GM23338 (cell line): ENCODE results near the gene UBE2D4. TPM values are rescaled to one million over a fixed set of nuclear protein-coding genes. Genes with fewer than 3 reads are reported as not detected.
"Not testable (repeated sequence)": the region's sequence is repeated elsewhere in the genome, so short reads cannot be mapped to it uniquely, and the experiment has no call there.

ENCODE experiments used
- ATAC-seq: fragments of 200-7000 bp; cut with Tn5 transposase; 3 replicates; pipeline ENCODE4 v1.9.1; 2020
- DNase-seq: peaks from one replicate; pipeline ENCODE4 v3.0.0-alpha.2; 2015; ENCODE audit warnings: low spot score
- H2AFZ ChIP-seq: fragments of 200-600 bp; sonication (generic); 2 replicates; pipeline ENCODE4 v1.8.0; 2016; ENCODE audit warnings: antibody characterized with exemption, mild to moderate bottlenecking, moderate library complexity
- H3F3A ChIP-seq: fragments of 200-600 bp; sonication (generic); replicated peaks from 2 replicates; pipeline ENCODE4 v1.8.0; 2017; ENCODE audit warnings: antibody characterized with exemption, mixed run types, low read depth
- H3K27ac ChIP-seq: fragments of 200-600 bp; sonication (generic); 2 replicates; pipeline ENCODE4 v1.6.1; 2016; ENCODE audit warnings: low read depth
- H3K27me3 ChIP-seq: fragments of 200-600 bp; sonication (generic); 2 replicates; pipeline ENCODE4 v1.8.0; 2016; ENCODE audit warnings: mild to moderate bottlenecking, mixed run types, moderate library complexity; ENCODE audit not compliant: insufficient read depth
- H3K36me3 ChIP-seq: fragments of 200-600 bp; sonication (generic); 2 replicates; pipeline ENCODE4 v1.8.0; 2016; ENCODE audit warnings: mild to moderate bottlenecking; ENCODE audit not compliant: insufficient read depth
- H3K4me1 ChIP-seq: fragments of 200-600 bp; sonication (generic); 2 replicates; pipeline ENCODE4 v1.8.0; 2016; ENCODE audit warnings: mild to moderate bottlenecking, moderate library complexity; ENCODE audit not compliant: insufficient read depth
- H3K4me2 ChIP-seq: fragments of 200-600 bp; sonication (generic); 2 replicates; pipeline ENCODE4 v1.7.1; 2017; ENCODE audit warnings: mixed run types
- H3K4me3 ChIP-seq: fragments of 200-600 bp; sonication (generic); 2 replicates; pipeline ENCODE4 v1.6.1; 2016; ENCODE audit warnings: mixed run types
- H3K79me2 ChIP-seq: fragments of 200-600 bp; sonication (generic); replicated peaks from 2 replicates; pipeline ENCODE4 v1.8.0; 2017; ENCODE audit warnings: mild to moderate bottlenecking; ENCODE audit not compliant: insufficient read depth
- H3K9me2 ChIP-seq: fragments of 200-600 bp; sonication (generic); 2 replicates; pipeline ENCODE4 v1.8.0; 2017; ENCODE audit not compliant: insufficient read depth
- H4K20me1 ChIP-seq: fragments of 200-600 bp; sonication (generic); replicated peaks from 2 replicates; pipeline ENCODE4 v1.8.0; 2017; ENCODE audit warnings: mild to moderate bottlenecking; ENCODE audit not compliant: insufficient read depth
- H3K27ac Mint-ChIP-seq: 2 replicates; pipeline ENCODE4 v1.8.0; 2020; ENCODE audit warnings: inconsistent platforms, mild to moderate bottlenecking, moderate library complexity, mixed read lengths
- H3K27me3 Mint-ChIP-seq: 3 replicates; pipeline ENCODE4 v1.8.0; 2022; ENCODE audit warnings: low read depth, mild to moderate bottlenecking, moderate library complexity, mixed read lengths, inconsistent platforms; ENCODE audit not compliant: insufficient read depth, poor library complexity
- H3K36me3 Mint-ChIP-seq: 3 replicates; pipeline ENCODE4 v1.8.0; 2021; ENCODE audit warnings: low read depth, mild to moderate bottlenecking, inconsistent platforms, moderate library complexity, mixed read lengths
- H3K4me1 Mint-ChIP-seq: 3 replicates; pipeline ENCODE4 v1.8.0; 2020; ENCODE audit warnings: mild to moderate bottlenecking, inconsistent platforms, mixed read lengths
- H3K4me3 Mint-ChIP-seq: 3 replicates; pipeline ENCODE4 v1.8.0; 2021; ENCODE audit warnings: moderate library complexity, mild to moderate bottlenecking, inconsistent platforms, mixed read lengths
- H3K9me3 Mint-ChIP-seq: 3 replicates; pipeline ENCODE4 v1.8.0; 2020; ENCODE audit warnings: moderate library complexity, mild to moderate bottlenecking, inconsistent platforms, mixed read lengths
- CREB1 ChIP-seq: fragments of 250-450 bp; sonication (Bioruptor Pico); IDR thresholded peaks from 2 replicates; pipeline ENCODE4 v1.5.0; 2020; ENCODE audit warnings: low read depth, mild to moderate bottlenecking, moderate library complexity
- EZH2phosphoT487 ChIP-seq: fragments of 200-600 bp; sonication (generic); IDR thresholded peaks from one replicate; pipeline ENCODE4 v1.8.1; 2018; ENCODE audit warnings: antibody characterized with exemption; ENCODE audit not compliant: unreplicated experiment
- polyA plus RNA-seq: library from polyadenylated mRNA; unstranded; fragments of >200 nt; fragmentation: Nextera tagmentation; extraction: Ambion mirVana; gene quantifications from 2 replicates; pipeline ENCODE4 v1.2.1, GENCODE V29; 2016
- total RNA-seq: library from RNA; depleted of rRNA; stranded (reverse); fragments of >200 nt; shearing (Covaris generic); gene quantifications from 2 replicates; pipeline ENCODE4 v1.2.3, GENCODE V29; 2014
- TF ChIP-seq, protein P1 (sequence below): IDR thresholded peaks from 2 replicates; pipeline ENCODE4 v1.6.1; 2016; ENCODE audit warnings: antibody characterized with exemption
- TF ChIP-seq, protein P2 (sequence below): IDR thresholded peaks from one replicate; pipeline ENCODE4 v1.6.1; 2018; ENCODE audit warnings: antibody characterized with exemption; ENCODE audit not compliant: unreplicated experiment
- TF ChIP-seq, protein P3 (sequence below): fragments of 250-450 bp; sonication (Bioruptor Pico); IDR thresholded peaks from 2 replicates; pipeline ENCODE4 v1.5.0; 2020; ENCODE audit warnings: mild to moderate bottlenecking, moderate library complexity

The UBE2D4 gene
- total and polyA plus RNA-seq, 2 experiments from 2014 or later: 5.8 to 8.4 TPM

DNA sequence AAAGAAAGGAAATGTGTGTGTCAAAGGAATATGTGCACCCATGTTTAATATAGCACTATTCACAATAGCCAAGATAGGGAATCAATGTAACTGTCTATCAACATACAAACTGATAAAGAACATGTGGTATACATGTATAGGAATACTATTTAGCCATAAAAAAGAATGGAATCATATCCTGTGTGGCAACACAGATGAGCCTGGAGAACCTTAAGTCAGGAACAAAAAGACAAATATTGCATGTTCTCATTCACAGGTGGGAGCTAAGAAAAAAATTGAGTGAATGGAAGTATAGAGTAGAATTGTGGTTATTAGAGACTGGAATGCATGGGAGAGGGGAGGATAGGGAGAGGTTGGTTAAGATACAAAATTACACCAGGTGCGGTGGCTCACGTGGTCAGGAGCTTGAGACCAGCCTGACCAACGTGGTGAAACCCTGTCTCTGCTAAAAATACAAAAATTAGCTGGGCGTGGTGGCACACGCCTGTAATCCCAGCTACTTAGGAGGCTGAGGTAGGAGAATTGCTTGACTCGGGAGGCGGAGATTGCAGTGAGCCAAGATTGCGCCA is 30.3 kb upstream of the UBE2D4 start:
- ATAC-seq: no peak
- no peak for DNase-seq
- no peaks in the 10 kb centered on the region for H3K36me3 ChIP-seq
- H2AFZ ChIP-seq: no peak overlapping the region
- H3K27me3 ChIP-seq: no peaks in the 10 kb centered on the region
- no peak for TF ChIP-seq EZH2phosphoT487
- TF ChIP-seq CREB1: no peak
- TF ChIP-seq, protein P1, sequence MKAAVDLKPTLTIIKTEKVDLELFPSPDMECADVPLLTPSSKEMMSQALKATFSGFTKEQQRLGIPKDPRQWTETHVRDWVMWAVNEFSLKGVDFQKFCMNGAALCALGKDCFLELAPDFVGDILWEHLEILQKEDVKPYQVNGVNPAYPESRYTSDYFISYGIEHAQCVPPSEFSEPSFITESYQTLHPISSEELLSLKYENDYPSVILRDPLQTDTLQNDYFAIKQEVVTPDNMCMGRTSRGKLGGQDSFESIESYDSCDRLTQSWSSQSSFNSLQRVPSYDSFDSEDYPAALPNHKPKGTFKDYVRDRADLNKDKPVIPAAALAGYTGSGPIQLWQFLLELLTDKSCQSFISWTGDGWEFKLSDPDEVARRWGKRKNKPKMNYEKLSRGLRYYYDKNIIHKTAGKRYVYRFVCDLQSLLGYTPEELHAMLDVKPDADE: no peak
- TF ChIP-seq, protein P2, sequence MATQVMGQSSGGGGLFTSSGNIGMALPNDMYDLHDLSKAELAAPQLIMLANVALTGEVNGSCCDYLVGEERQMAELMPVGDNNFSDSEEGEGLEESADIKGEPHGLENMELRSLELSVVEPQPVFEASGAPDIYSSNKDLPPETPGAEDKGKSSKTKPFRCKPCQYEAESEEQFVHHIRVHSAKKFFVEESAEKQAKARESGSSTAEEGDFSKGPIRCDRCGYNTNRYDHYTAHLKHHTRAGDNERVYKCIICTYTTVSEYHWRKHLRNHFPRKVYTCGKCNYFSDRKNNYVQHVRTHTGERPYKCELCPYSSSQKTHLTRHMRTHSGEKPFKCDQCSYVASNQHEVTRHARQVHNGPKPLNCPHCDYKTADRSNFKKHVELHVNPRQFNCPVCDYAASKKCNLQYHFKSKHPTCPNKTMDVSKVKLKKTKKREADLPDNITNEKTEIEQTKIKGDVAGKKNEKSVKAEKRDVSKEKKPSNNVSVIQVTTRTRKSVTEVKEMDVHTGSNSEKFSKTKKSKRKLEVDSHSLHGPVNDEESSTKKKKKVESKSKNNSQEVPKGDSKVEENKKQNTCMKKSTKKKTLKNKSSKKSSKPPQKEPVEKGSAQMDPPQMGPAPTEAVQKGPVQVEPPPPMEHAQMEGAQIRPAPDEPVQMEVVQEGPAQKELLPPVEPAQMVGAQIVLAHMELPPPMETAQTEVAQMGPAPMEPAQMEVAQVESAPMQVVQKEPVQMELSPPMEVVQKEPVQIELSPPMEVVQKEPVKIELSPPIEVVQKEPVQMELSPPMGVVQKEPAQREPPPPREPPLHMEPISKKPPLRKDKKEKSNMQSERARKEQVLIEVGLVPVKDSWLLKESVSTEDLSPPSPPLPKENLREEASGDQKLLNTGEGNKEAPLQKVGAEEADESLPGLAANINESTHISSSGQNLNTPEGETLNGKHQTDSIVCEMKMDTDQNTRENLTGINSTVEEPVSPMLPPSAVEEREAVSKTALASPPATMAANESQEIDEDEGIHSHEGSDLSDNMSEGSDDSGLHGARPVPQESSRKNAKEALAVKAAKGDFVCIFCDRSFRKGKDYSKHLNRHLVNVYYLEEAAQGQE: no peak
- no peaks in the 10 kb centered on the region for H3K4me1 Mint-ChIP-seq
- H3K27ac Mint-ChIP-seq: no peak overlapping the region
- H3K27me3 Mint-ChIP-seq: no peaks in the 10 kb centered on the region
- H3K4me3 Mint-ChIP-seq: no peak overlapping the region
- no peak overlapping the region for H3K4me2 ChIP-seq
- H3K36me3 Mint-ChIP-seq: peaks cover 4% of the 10 kb centered on the region; the same call in 1 of the 3 replicates
- H3K4me3 ChIP-seq: no peak overlapping the region
- H3K79me2 ChIP-seq: peaks cover 69% of the 10 kb centered on the region
- peaks cover 2% of the 10 kb centered on the region; the same call in 1 of the 3 replicates for H3K9me3 Mint-ChIP-seq
- H3F3A ChIP-seq: no peaks in the 10 kb centered on the region
- no peaks in the 10 kb centered on the region for H3K9me2 ChIP-seq
- H4K20me1 ChIP-seq: no peaks in the 10 kb centered on the region; the same call in 1 of the 2 replicates
- H3K4me1 ChIP-seq: no peaks in the 10 kb centered on the region
- no peak overlapping the region for H3K27ac ChIP-seq

DNA sequence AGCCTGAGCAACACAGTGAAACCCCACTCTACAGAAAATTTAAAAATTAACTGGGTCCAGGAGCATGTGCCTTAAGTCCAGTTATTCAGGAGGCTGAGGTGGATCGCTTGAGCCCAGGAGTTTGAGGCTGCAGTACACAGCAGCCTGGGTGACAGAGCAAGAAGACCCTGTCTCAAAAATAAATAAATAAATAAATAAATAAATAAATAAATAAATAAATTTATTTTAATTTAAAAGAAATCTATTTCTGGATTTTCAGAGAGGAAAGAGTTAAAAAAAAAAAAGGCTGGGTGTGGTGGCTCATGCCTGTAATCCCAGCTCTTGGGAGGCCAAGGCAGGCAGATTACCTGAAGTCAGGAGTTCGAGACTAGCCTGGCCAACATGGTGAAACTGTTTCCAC is 27.7 kb upstream of the UBE2D4 start:
- H3K27me3 Mint-ChIP-seq, H3K36me3 Mint-ChIP-seq, H3F3A ChIP-seq, H2AFZ ChIP-seq, H3K4me3 ChIP-seq, H3K27me3 ChIP-seq, DNase-seq, H3K27ac Mint-ChIP-seq, H3K36me3 ChIP-seq, H3K9me3 Mint-ChIP-seq, H4K20me1 ChIP-seq, H3K9me2 ChIP-seq, H3K4me3 Mint-ChIP-seq, H3K4me1 ChIP-seq, H3K4me2 ChIP-seq, H3K27ac ChIP-seq, ATAC-seq: not testable (repeated sequence)
- peaks cover 59% of the 10 kb centered on the region for H3K79me2 ChIP-seq
- peaks cover 15% of the 10 kb centered on the region for H3K4me1 Mint-ChIP-seq

DNA sequence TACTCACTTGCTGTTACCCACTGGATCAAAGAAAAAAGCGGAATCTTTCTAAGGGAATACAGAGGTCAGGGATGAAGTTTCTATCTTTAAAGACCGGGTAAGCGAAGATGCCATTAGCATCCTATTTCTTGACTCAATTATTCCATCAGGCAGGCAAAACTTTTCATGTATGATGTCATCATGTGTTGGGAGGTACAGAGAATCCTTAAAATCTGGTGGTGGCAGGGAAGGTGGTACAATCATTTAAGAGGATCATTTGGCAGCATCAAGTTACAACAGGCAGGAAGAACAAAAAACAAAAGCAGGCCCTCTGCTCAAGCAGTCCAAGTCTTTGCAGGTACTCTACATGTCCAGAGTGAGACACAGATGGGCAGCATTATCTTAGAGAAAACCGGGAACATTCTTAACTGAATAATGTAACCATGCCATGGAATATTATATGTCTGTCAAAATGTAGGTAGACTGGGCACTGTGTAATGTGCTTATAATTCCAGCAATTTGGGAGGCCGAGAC is 23.6 kb upstream of the UBE2D4 start:
- Mint-ChIP-seq H3K4me3 (no peak overlapping the region), H3K9me3 (no peaks in the 10 kb centered on the region), H3K27me3 (peaks cover 6% of the 10 kb centered on the region), H3K36me3 (no peaks in the 10 kb centered on the region; the same call in 2 of the 3 replicates), H3K27ac (no peak overlapping the region), H3K4me1 (peaks cover 40% of the 10 kb centered on the region)
- no peak overlapping the region for H3K4me3 ChIP-seq
- H3K27me3 ChIP-seq: no peaks in the 10 kb centered on the region
- H3K36me3 ChIP-seq: no peaks in the 10 kb centered on the region
- H3K4me1 ChIP-seq: peaks cover 17% of the 10 kb centered on the region
- H4K20me1 ChIP-seq: peaks cover 3% of the 10 kb centered on the region; the same call in 1 of the 2 replicates
- no peak overlapping the region for H2AFZ ChIP-seq
- ATAC-seq (no peak), DNase-seq (no peak)
- no peak overlapping the region for H3K27ac ChIP-seq
- no peaks in the 10 kb centered on the region for H3K9me2 ChIP-seq
- H3K4me2 ChIP-seq: no peak overlapping the region
- H3F3A ChIP-seq: no peaks in the 10 kb centered on the region
- H3K79me2 ChIP-seq: peaks cover 45% of the 10 kb centered on the region
- TF ChIP-seq, protein P3, sequence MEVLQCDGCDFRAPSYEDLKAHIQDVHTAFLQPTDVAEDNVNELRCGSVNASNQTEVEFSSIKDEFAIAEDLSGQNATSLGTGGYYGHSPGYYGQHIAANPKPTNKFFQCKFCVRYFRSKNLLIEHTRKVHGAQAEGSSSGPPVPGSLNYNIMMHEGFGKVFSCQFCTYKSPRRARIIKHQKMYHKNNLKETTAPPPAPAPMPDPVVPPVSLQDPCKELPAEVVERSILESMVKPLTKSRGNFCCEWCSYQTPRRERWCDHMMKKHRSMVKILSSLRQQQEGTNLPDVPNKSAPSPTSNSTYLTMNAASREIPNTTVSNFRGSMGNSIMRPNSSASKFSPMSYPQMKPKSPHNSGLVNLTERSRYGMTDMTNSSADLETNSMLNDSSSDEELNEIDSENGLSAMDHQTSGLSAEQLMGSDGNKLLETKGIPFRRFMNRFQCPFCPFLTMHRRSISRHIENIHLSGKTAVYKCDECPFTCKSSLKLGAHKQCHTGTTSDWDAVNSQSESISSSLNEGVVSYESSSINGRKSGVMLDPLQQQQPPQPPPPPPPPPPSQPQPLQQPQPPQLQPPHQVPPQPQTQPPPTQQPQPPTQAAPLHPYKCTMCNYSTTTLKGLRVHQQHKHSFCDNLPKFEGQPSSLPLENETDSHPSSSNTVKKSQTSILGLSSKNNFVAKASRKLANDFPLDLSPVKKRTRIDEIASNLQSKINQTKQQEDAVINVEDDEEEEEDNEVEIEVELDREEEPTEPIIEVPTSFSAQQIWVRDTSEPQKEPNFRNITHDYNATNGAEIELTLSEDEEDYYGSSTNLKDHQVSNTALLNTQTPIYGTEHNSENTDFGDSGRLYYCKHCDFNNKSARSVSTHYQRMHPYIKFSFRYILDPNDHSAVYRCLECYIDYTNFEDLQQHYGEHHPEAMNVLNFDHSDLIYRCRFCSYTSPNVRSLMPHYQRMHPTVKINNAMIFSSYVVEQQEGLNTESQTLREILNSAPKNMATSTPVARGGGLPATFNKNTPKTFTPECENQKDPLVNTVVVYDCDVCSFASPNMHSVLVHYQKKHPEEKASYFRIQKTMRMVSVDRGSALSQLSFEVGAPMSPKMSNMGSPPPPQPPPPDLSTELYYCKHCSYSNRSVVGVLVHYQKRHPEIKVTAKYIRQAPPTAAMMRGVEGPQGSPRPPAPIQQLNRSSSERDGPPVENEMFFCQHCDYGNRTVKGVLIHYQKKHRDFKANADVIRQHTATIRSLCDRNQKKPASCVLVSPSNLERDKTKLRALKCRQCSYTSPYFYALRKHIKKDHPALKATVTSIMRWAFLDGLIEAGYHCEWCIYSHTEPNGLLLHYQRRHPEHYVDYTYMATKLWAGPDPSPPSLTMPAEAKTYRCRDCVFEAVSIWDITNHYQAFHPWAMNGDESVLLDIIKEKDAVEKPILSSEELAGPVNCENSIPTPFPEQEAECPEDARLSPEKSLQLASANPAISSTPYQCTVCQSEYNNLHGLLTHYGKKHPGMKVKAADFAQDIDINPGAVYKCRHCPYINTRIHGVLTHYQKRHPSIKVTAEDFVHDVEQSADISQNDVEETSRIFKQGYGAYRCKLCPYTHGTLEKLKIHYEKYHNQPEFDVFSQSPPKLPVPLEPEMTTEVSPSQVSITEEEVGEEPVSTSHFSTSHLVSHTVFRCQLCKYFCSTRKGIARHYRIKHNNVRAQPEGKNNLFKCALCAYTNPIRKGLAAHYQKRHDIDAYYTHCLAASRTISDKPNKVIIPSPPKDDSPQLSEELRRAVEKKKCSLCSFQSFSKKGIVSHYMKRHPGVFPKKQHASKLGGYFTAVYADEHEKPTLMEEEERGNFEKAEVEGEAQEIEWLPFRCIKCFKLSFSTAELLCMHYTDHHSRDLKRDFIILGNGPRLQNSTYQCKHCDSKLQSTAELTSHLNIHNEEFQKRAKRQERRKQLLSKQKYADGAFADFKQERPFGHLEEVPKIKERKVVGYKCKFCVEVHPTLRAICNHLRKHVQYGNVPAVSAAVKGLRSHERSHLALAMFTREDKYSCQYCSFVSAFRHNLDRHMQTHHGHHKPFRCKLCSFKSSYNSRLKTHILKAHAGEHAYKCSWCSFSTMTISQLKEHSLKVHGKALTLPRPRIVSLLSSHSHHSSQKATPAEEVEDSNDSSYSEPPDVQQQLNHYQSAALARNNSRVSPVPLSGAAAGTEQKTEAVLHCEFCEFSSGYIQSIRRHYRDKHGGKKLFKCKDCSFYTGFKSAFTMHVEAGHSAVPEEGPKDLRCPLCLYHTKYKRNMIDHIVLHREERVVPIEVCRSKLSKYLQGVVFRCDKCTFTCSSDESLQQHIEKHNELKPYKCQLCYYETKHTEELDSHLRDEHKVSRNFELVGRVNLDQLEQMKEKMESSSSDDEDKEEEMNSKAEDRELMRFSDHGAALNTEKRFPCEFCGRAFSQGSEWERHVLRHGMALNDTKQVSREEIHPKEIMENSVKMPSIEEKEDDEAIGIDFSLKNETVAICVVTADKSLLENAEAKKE: no peak
